ENCODE data around the gene ZBTB40.
A peak's percentile ranks its signal among the peaks of the same experiment; 100 is the strongest.

ZBTB40 gene, protein sequence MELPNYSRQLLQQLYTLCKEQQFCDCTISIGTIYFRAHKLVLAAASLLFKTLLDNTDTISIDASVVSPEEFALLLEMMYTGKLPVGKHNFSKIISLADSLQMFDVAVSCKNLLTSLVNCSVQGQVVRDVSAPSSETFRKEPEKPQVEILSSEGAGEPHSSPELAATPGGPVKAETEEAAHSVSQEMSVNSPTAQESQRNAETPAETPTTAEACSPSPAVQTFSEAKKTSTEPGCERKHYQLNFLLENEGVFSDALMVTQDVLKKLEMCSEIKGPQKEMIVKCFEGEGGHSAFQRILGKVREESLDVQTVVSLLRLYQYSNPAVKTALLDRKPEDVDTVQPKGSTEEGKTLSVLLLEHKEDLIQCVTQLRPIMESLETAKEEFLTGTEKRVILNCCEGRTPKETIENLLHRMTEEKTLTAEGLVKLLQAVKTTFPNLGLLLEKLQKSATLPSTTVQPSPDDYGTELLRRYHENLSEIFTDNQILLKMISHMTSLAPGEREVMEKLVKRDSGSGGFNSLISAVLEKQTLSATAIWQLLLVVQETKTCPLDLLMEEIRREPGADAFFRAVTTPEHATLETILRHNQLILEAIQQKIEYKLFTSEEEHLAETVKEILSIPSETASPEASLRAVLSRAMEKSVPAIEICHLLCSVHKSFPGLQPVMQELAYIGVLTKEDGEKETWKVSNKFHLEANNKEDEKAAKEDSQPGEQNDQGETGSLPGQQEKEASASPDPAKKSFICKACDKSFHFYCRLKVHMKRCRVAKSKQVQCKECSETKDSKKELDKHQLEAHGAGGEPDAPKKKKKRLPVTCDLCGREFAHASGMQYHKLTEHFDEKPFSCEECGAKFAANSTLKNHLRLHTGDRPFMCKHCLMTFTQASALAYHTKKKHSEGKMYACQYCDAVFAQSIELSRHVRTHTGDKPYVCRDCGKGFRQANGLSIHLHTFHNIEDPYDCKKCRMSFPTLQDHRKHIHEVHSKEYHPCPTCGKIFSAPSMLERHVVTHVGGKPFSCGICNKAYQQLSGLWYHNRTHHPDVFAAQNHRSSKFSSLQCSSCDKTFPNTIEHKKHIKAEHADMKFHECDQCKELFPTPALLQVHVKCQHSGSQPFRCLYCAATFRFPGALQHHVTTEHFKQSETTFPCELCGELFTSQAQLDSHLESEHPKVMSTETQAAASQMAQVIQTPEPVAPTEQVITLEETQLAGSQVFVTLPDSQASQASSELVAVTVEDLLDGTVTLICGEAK

DNA sequence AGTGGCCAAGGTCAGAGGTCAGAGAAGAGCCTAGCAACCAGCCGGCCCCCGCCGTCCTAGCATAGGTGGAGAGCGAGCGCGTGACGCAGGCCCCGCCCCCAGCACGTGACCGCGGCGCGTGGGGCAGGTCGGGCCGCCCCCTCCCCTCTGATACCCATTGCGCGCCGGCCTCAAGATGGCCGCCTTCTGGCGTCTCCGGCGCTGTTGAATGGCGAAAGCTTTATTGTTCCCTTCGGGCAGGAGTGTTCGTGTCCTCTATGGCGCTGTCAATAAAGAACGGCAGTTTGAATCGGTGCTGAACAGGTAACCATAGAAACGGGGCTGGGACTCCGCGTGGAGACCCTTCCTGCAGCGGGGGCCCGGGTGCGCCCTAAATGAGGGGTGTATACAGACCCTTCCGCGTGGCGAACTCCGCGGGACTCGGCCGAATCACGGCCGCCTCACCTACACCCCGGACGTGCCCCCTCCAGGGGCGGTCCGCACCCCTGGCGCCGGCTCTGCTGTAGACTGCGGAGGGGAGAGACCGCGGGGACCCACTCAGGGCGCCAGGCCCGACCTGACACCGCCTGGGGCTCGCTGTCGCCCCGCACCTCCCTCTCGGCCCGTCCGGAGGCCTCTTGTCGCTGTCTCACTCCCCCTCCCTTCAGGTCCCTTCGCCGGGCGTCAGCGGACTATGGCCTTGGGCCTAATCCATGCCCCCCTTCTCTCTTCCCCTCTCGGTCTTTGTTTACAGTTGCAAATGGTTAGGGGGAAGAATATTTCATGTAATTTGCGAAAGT is at the start of gene ZBTB40:
ZBTB40 (plus strand) TSS at position 150 of the 779 bp plus-strand sequence. CDS start 38,098 bp downstream, outside the sequence.
- H3K36me3 Mint-ChIP-seq (ENCODE audit: low read depth) = peaks cover 5% of the 10 kb centered on the region
- peak within 1 kb of the TSS; percentile 95 for H3K4me3 Mint-ChIP-seq
- DNase-seq (ENCODE audit: low spot score) = peak; percentile 93
- peaks cover 12% of the 10 kb centered on the region for H3K4me1 Mint-ChIP-seq (ENCODE audit: low read depth)
- H3K9me3 Mint-ChIP-seq = peaks cover 5% of the 10 kb centered on the region
- peak within 1 kb of the TSS; percentile 92 for H3K27ac Mint-ChIP-seq
- peaks cover 3% of the 10 kb centered on the region for H3K27me3 Mint-ChIP-seq (ENCODE audit: low read depth)

DNA sequence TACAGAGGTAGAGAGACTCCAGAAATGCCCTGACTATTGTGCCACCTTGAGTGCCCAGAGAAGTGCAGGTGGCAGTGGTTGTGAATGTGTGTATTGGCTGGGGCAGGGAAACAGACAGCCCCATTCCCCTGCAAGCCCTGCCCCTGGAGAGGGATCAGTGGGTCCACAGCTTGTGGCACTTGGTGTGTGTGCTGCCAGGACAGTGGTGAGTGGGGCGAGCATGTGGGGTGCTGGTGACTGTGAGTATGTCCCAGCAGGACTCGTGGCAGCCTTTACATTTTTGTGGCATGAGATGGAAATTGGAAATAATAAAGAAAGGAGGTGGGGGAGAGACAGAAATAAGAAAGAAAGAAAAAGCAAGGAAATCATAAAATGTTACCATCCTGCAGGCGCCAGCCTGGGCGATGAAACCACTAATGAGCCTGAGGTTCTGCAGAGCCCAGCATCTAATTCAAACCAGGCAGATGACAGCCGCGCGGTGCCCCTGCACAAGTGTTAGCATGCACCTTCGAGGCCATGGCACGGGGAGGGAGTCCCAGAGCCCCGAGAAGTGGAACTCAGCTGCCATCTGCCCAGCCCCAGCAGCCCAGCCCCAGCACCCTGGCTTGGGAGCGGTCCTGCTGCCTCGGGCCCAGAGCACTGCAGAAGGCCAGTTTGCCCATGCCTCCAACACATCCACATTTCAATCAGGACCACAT is 49.1 kb upstream of the ZBTB40 start:
- no peaks in the 10 kb centered on the region for H3K9me3 Mint-ChIP-seq
- peaks cover 36% of the 10 kb centered on the region for H3K27me3 Mint-ChIP-seq (ENCODE audit: low read depth)
- H3K27ac Mint-ChIP-seq = no peak overlapping the region
- H3K4me3 Mint-ChIP-seq = no peak overlapping the region
- no peak for DNase-seq (ENCODE audit: low spot score)
- no peaks in the 10 kb centered on the region for H3K36me3 Mint-ChIP-seq (ENCODE audit: low read depth)
- H3K4me1 Mint-ChIP-seq (ENCODE audit: low read depth) = peaks cover 10% of the 10 kb centered on the region

DNA sequence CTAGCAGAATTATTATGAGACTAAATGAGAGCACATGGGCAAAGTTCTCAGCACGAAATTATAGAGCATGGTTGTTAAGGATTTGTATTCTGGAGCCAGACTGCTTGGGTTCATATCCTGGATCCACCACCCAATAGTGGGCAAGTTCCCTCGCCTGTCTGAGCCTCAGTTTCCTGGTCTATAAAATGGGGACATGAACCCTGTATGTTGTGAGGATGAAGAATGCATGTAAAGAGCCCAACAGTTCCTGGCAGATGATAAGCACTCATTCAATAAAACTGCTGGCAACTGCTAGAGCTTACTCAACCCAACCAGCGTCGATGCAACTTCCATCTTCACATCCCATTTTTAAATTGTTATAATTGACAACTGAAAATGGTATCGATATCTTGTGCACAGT is 47.2 kb upstream of the ZBTB40 start:
- no peaks in the 10 kb centered on the region for H3K4me1 Mint-ChIP-seq (ENCODE audit: low read depth)
- no peak for DNase-seq (ENCODE audit: low spot score)

DNA sequence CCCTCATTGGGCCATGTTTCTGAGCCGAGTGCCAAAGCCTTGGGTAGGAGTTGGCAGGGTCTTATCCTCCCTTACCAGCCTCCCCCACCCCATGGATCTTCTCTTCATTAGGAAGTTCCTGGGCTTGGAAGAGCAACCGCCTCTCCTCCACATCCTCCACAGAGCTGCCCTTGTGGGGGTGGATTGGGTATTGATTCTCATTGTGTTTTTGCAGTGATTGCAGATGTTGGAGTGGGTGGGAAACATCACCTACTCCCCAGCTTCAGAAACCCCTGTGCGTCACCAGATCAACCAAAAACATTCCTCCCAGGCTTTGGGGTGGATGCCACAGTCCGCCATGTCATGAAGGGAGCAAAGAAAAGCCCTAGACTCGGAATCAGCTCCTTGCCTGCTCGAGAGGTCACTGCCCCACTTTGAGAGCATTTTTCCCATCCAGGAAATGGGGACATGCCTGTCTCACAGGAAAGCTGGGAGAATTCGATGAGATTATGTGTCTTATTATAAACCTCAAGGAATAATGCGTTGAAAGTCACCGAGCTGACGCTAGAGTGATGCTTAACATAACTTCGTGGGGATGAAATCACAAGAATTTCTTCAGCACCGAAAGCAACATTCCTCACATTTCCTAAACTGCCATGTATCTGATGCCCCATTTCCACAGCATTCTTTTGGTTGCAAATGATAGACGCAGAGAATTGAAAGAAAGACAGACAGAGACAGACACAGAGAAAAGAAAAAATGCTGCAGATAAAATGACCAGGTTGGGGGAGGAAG is 44.7 kb upstream of the ZBTB40 start:
- DNase-seq (ENCODE audit: low spot score) = no peak
- Mint-ChIP-seq H3K4me1 (ENCODE audit: low read depth) (no peaks in the 10 kb centered on the region), H3K27ac (no peak overlapping the region), H3K4me3 (no peak overlapping the region), H3K9me3 (no peaks in the 10 kb centered on the region), H3K27me3 (ENCODE audit: low read depth) (peaks cover 8% of the 10 kb centered on the region), H3K36me3 (ENCODE audit: low read depth) (no peaks in the 10 kb centered on the region)

More for the DNA sequence above, 47.2 kb upstream of the ZBTB40 start:
- H3K27me3 Mint-ChIP-seq (ENCODE audit: low read depth) = peaks cover 21% of the 10 kb centered on the region
- H3K9me3 Mint-ChIP-seq = no peaks in the 10 kb centered on the region
- no peak overlapping the region for H3K27ac Mint-ChIP-seq
- no peak overlapping the region for H3K4me3 Mint-ChIP-seq
- no peaks in the 10 kb centered on the region for H3K36me3 Mint-ChIP-seq (ENCODE audit: low read depth)

DNA sequence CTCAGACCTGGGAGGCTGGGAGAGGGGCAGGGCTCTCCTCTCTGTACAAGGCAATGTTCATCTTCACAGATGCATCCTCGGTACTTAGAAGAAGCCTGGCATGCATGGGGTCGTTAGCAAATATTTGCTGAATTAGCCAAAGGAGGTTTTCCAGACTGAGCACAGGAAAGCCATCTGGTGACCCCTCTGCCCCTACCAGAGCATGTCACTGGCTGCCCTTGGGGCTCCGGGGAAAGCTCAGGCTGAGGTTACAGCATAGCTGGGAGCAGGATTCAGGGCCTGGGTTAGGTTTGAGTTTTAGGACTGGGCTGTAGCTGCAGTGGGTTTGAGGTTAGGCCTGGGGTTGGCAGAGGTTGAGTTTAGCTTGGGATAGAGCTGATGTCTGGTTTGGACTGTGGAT is 43.4 kb upstream of the ZBTB40 start:
- no peaks in the 10 kb centered on the region for H3K36me3 Mint-ChIP-seq (ENCODE audit: low read depth)
- H3K27me3 Mint-ChIP-seq (ENCODE audit: low read depth) = peaks cover 2% of the 10 kb centered on the region
- no peak for DNase-seq (ENCODE audit: low spot score)
- H3K4me3 Mint-ChIP-seq = no peak overlapping the region
- H3K4me1 Mint-ChIP-seq (ENCODE audit: low read depth) = no peaks in the 10 kb centered on the region
- no peak overlapping the region for H3K27ac Mint-ChIP-seq
- no peaks in the 10 kb centered on the region for H3K9me3 Mint-ChIP-seq

DNA sequence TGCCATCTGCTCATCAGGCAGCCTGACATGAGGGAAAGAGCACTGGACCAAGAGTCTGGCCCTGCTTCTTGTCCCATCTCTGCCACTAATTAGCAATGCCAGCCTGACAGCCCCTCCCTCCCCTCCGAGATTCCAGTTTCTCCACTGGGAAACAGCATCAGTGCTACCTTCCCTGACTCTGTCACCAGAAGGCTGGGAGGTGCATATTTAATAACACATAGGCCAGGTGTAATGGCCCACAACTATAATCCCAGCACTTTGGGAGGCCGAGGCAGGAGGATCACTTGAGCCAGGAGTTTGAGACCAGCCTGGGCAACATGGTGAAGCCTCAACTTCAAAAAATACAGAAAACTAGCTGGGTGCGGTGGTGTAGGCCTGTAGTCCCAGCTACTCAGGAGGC is 41.2 kb upstream of the ZBTB40 start:
- Mint-ChIP-seq H3K4me1 (ENCODE audit: low read depth) (no peaks in the 10 kb centered on the region), H3K27ac (no peak overlapping the region), H3K27me3 (ENCODE audit: low read depth) (no peaks in the 10 kb centered on the region), H3K9me3 (no peaks in the 10 kb centered on the region), H3K36me3 (ENCODE audit: low read depth) (no peaks in the 10 kb centered on the region), H3K4me3 (no peak overlapping the region)
- DNase-seq (ENCODE audit: low spot score) = no peak

DNA sequence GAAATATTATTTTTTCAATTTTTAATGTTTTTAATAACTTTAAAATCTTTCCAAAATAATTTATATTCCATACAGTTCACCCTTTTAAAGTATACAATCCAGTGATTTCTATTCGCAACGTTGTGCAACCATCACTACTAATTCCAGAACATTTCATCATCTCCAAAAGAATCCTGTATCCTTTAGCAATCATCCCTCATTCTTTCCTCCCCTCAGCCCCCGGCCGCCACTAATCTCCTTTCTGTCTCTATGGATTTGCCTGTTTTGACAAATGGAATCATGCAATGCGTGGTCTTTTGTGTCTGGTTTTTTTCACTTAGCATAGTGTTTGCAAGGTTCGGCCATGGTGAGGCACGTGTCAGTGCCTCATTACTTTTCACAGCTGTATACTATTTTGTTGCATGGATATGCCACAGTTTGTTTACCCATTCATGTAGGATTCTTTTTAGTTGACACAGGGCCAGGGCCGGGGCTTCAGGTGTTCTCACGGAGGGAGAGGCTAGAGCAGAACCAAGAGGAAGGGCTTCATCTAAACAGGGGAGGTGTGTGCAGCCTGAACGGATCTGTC is 40.6 kb upstream of the ZBTB40 start:
- H3K9me3 Mint-ChIP-seq = no peaks in the 10 kb centered on the region
- H3K36me3 Mint-ChIP-seq (ENCODE audit: low read depth) = no peaks in the 10 kb centered on the region
- H3K27ac Mint-ChIP-seq = no peak overlapping the region
- no peaks in the 10 kb centered on the region for H3K4me1 Mint-ChIP-seq (ENCODE audit: low read depth)
- DNase-seq (ENCODE audit: low spot score) = no peak
- H3K4me3 Mint-ChIP-seq = no peak overlapping the region
- no peaks in the 10 kb centered on the region for H3K27me3 Mint-ChIP-seq (ENCODE audit: low read depth)

DNA sequence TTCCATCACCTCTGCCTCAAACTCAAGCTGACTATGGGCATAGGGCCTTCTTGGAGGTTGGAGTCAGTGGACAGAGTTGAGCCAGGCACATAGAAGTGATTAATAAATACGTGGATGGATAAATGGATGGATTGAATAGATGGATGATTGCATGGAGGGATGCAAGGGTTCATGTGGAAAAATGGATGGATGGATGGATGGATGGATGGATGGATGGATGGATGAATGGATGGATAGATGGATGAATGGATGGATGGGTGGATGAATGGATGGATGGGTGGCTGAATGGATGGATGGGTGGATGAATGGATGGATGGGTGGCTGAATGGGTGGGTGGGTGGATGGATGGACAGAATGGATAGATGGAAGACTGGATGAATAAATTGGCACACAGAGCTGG is 40.1 kb upstream of the ZBTB40 start:
- Mint-ChIP-seq H3K27ac (no peak overlapping the region), H3K27me3 (ENCODE audit: low read depth) (no peaks in the 10 kb centered on the region), H3K9me3 (no peaks in the 10 kb centered on the region), H3K4me3 (no peak overlapping the region), H3K4me1 (ENCODE audit: low read depth) (no peaks in the 10 kb centered on the region), H3K36me3 (ENCODE audit: low read depth) (no peaks in the 10 kb centered on the region)
- no peak for DNase-seq (ENCODE audit: low spot score)

DNA sequence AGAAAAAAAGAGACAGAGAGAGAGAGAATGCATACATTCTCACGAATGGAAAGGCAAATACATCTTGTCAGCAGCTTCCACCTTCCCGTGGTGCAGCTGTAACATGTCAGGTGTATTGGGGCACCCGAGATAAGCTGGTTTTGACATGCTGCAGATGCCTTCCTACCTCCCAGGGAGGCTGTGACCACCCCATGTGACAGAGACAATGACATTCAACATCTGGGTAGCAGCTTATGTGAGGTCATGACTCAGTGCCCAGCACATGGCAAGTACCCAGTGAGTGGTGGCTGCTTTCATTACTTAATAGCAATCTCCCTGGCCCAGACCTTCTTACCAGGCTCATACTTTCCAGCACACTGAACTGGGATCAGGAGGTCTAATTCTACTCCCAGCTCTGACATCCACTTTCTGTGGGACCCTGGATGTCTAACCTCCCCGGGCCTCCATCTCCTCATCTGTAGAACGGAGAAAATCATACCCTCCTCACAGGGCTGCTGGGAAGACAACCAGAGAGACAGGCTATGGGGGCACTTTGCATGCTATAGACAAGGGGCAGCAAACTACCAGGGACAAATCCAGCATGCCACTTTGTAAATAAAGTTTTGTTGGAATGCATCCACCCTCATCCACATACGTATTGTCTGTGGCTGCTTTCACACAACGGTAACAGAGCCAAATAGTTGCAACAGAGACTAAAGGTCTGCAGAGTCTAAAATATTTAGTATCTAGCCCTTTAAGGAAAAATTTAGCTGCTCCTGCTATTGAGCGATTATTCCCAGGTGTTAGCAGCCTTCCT is 38.5 kb upstream of the ZBTB40 start:
- H3K4me1 Mint-ChIP-seq (ENCODE audit: low read depth) = no peaks in the 10 kb centered on the region
- no peak overlapping the region for H3K27ac Mint-ChIP-seq
- no peaks in the 10 kb centered on the region for H3K9me3 Mint-ChIP-seq
- H3K36me3 Mint-ChIP-seq (ENCODE audit: low read depth) = no peaks in the 10 kb centered on the region
- DNase-seq (ENCODE audit: low spot score) = no peak
- peaks cover under 1% of the 10 kb centered on the region for H3K27me3 Mint-ChIP-seq (ENCODE audit: low read depth)
- no peak overlapping the region for H3K4me3 Mint-ChIP-seq

DNA sequence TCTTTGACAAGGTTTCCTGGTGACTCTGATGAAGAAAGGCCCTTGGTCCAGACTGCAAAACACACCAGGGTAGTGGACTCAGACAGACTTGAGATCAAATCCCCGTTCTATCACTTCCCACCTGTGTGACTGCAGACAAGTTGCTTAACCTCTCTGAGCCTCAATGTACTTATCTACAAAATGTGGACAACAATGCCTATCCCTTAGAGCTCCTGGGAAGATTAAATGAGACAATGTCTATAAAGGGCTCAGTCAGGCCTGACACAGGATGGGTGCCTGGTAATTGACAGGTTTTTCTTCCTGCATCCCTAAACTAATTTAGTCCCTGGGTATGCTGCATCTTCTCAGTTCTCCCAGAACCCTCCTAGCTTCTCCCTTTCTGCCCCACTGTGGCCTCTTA is 37.9 kb upstream of the ZBTB40 start:
- no peak overlapping the region for H3K4me3 Mint-ChIP-seq
- no peaks in the 10 kb centered on the region for H3K36me3 Mint-ChIP-seq (ENCODE audit: low read depth)
- H3K9me3 Mint-ChIP-seq = no peaks in the 10 kb centered on the region
- no peaks in the 10 kb centered on the region for H3K4me1 Mint-ChIP-seq (ENCODE audit: low read depth)
- no peak for DNase-seq (ENCODE audit: low spot score)
- no peak overlapping the region for H3K27ac Mint-ChIP-seq
- H3K27me3 Mint-ChIP-seq (ENCODE audit: low read depth) = peaks cover 8% of the 10 kb centered on the region

DNA sequence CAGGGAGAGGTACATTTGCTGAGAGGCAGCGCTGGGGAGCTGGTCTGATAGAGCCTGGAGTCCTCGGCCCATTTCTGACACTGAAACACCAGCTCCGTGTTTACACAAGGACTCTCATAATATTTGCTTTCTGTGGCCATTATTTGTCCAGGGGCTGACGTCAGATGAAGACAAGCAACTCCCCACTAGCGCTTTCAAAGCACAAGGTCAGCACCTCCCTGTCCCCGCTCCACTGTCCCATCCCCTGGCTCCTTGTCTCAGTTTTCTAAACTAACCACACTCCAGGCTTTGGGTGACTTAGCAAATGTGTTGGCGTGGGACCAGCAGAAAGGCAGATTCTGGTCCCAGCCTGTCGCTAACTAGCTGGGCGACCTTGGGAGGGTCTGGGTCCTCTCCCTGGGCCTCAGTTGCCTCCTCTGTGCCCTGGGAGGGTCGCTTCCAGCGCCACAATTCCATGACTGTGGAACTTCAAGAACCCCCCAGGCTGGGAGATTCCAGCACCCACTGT is 37.4 kb upstream of the ZBTB40 start:
- DNase-seq (ENCODE audit: low spot score) = no peak
- no peak overlapping the region for H3K27ac Mint-ChIP-seq
- no peaks in the 10 kb centered on the region for H3K9me3 Mint-ChIP-seq
- peaks cover 12% of the 10 kb centered on the region for H3K27me3 Mint-ChIP-seq (ENCODE audit: low read depth)
- no peak overlapping the region for H3K4me3 Mint-ChIP-seq
- no peaks in the 10 kb centered on the region for H3K36me3 Mint-ChIP-seq (ENCODE audit: low read depth)
- no peaks in the 10 kb centered on the region for H3K4me1 Mint-ChIP-seq (ENCODE audit: low read depth)
